Stimulated activated CD8-positive, alpha-beta memory T cell treated with anti-CD3 and anti-CD28 coated beads, Interleukin-12 subunit alpha, Interleukin-12 subunit beta, amount 100 ng/mL, for 24 hours (primary cell): ENCODE results near the gene REL.

ENCODE experiments used
- DNase-seq: peaks from one replicate; pipeline ENCODE4 v3.0.0-alpha.2; 2020; ENCODE audit errors: extremely low read depth

The REL gene

GRCh38 chr2:60964651-60965498 is 83.5 kb downstream of the REL start:
- no peak for DNase-seq

- DNase-seq = no peak
Observed at GRCh38 chr2:60965499-60965785, 84.1 kb downstream of the REL start.

- DNase-seq = no peak
Observed at GRCh38 chr2:60966507-60967405, 85.4 kb downstream of the REL start.

GRCh38 chr2:60972889-60973656 is 91.7 kb downstream of the REL start:
- no peak for DNase-seq

- DNase-seq = no peak
Observed at GRCh38 chr2:60973705-60974104, 92.3 kb downstream of the REL start.

- no peak for DNase-seq
Observed at GRCh38 chr2:60974652-60975051, 93.3 kb downstream of the REL start.
